Inferior parietal cortex (tissue), 1 donor: Measurements from ENCODE around the gene CCDC59.
"Not testable (repeated sequence)": the region's sequence is repeated elsewhere in the genome, so short reads cannot be mapped to it uniquely, and the experiment has no call there.

ENCODE experiments used
- DNase-seq: peaks from one replicate; pipeline ENCODE4 v3.0.0-alpha.2; 2016; ENCODE audit errors: extremely low spot score

The CCDC59 gene

GRCh38 chr12:82358200-82359114, at the start of gene CCDC59, which contains the start of gene METTL25:
Gene CCDC59 (minus strand): TSS chr12:82358387. CDS start chr12:82358376, 11 bp downstream.
Gene METTL25 (plus strand): TSS chr12:82358529. CDS start chr12:82358566, 37 bp downstream.
- DNase-seq: peak; percentile 99

- DNase-seq: no peak
Observed at GRCh38 chr12:82407481-82407880, 49.3 kb upstream of the CCDC59 start.

- DNase-seq: no peak
Observed at GRCh38 chr12:82406651-82407050, 48.5 kb upstream of the CCDC59 start.

- no peak for DNase-seq
Observed at GRCh38 chr12:82400819-82401218, 42.6 kb upstream of the CCDC59 start.

- no peak for DNase-seq
Observed at GRCh38 chr12:82398879-82399278, 40.7 kb upstream of the CCDC59 start.

- peak; percentile 39 for DNase-seq
Observed at GRCh38 chr12:82383930-82384552, 25.9 kb upstream of the CCDC59 start.

GRCh38 chr12:82378997-82379396, 20.8 kb upstream of the CCDC59 start:
- DNase-seq: no peak

GRCh38 chr12:82375201-82375600, 17.0 kb upstream of the CCDC59 start:
- no peak for DNase-seq

GRCh38 chr12:82366197-82366596, 8.0 kb upstream of the CCDC59 start:
- DNase-seq: no peak

GRCh38 chr12:82363990-82364389, 5.8 kb upstream of the CCDC59 start:
- no peak for DNase-seq

GRCh38 chr12:82361461-82361915, 3.3 kb upstream of the CCDC59 start:
- DNase-seq: no peak

GRCh38 chr12:82360834-82361233, 2.6 kb upstream of the CCDC59 start:
- not testable (repeated sequence) for DNase-seq

- DNase-seq: no peak
Observed at GRCh38 chr12:82359115-82359478, 910 bp upstream of the CCDC59 start.

GRCh38 chr12:82357845-82358199, 365 bp downstream of the CCDC59 start:
- no peak for DNase-seq

GRCh38 chr12:82357340-82357739, 847 bp downstream of the CCDC59 start:
- DNase-seq: no peak

GRCh38 chr12:82351390-82351789, 6.8 kb downstream of the CCDC59 start:
- no peak for DNase-seq

- DNase-seq: no peak
Observed at GRCh38 chr12:82350161-82350560, 8.0 kb downstream of the CCDC59 start.

GRCh38 chr12:82329508-82329907, 28.7 kb downstream of the CCDC59 start:
- DNase-seq: no peak

GRCh38 chr12:82327861-82328260, 30.3 kb downstream of the CCDC59 start:
- DNase-seq: no peak

- peak; percentile 72 for DNase-seq
Observed at GRCh38 chr12:82326905-82327503, 31.2 kb downstream of the CCDC59 start.

GRCh38 chr12:82325540-82326336, 32.4 kb downstream of the CCDC59 start:
- no peak for DNase-seq

GRCh38 chr12:82319276-82319675, 38.9 kb downstream of the CCDC59 start:
- DNase-seq: no peak
